PC-9 (cell line): ENCODE data around the gene GAS2L1. TPM values are rescaled to one million over a fixed set of nuclear protein-coding genes. Genes with fewer than 3 reads are reported as not detected.

Experiments used
- BruUV-seq: library from RNA; stranded (reverse); fragments of 400-500 nt; replicated peaks from 2 replicates; lab custom pipeline; 2021; lab: Mats Ljungman, UMichigan
- CTCF ChIA-PET: fragments of 300-600 bp; sonication (Branson Sonifier 250); formaldehyde crosslinking; loops from one replicate; lab custom pipeline; 2022; ENCODE audit warnings: antibody characterized with exemption; lab: Charles Lee
- POLR2A ChIA-PET: fragments of 300-600 bp; sonication (Branson Sonifier 250); formaldehyde crosslinking; loops from one replicate; lab custom pipeline; 2022; ENCODE audit warnings: antibody characterized with exemption; ENCODE audit not compliant: unreplicated experiment; lab: Charles Lee
- DNase-seq, 2 experiments: peaks; one replicate each; pipeline versions ENCODE4 v3.0.0 to v3.0.0-alpha.2; 2015 to 2022; ENCODE audit warnings: mixed read lengths in 1 of 2
- H2AFZ ChIP-seq: fragments of 200-600 bp; sonication (generic); 2 replicates; pipeline ENCODE4 v1.8.1; 2017; ENCODE audit warnings: antibody characterized with exemption
- H3F3A ChIP-seq: fragments of 200-600 bp; sonication (generic); 2 replicates; pipeline ENCODE4 v1.8.1; 2017; ENCODE audit warnings: antibody characterized with exemption, mild to moderate bottlenecking, low read depth; ENCODE audit not compliant: insufficient read depth
- H3K27ac ChIP-seq: fragments of 200-600 bp; sonication (generic); 2 replicates; pipeline ENCODE4 v1.6.1; 2016; ENCODE audit warnings: mixed run types
- H3K27me3 ChIP-seq: fragments of 200-600 bp; sonication (generic); 2 replicates; pipeline ENCODE4 v1.6.1; 2016; ENCODE audit warnings: low read depth, mixed run types; ENCODE audit not compliant: insufficient read depth
- H3K36me3 ChIP-seq: fragments of 200-600 bp; sonication (generic); 2 replicates; pipeline ENCODE4 v1.6.1; 2016; ENCODE audit warnings: low read depth, mixed run types
- H3K4me1 ChIP-seq: fragments of 200-600 bp; sonication (generic); replicated peaks from 2 replicates; pipeline ENCODE4 v1.6.1; 2016; ENCODE audit warnings: mixed run types; ENCODE audit not compliant: insufficient read depth
- H3K4me2 ChIP-seq: fragments of 200-600 bp; sonication (generic); 2 replicates; pipeline ENCODE4 v1.6.1; 2017; ENCODE audit warnings: mixed run types
- H3K4me3 ChIP-seq: fragments of 200-600 bp; sonication (generic); 2 replicates; pipeline ENCODE4 v1.6.1; 2016; ENCODE audit warnings: mixed run types
- H3K79me2 ChIP-seq: fragments of 200-600 bp; sonication (generic); 2 replicates; pipeline ENCODE4 v1.6.1; 2017; ENCODE audit warnings: low read depth, mixed run types
- H3K9me2 ChIP-seq: fragments of 200-600 bp; sonication (generic); 2 replicates; pipeline ENCODE4 v1.8.1; 2017; ENCODE audit warnings: mild to moderate bottlenecking; ENCODE audit not compliant: insufficient read depth
- H3K9me3 ChIP-seq: fragments of 200-600 bp; sonication (generic); 2 replicates; pipeline ENCODE4 v1.8.1; 2016; ENCODE audit warnings: low read depth; ENCODE audit not compliant: insufficient read depth
- H4K20me1 ChIP-seq: fragments of 200-600 bp; sonication (generic); 2 replicates; pipeline ENCODE4 v1.8.1; 2017; ENCODE audit not compliant: insufficient read depth
- EZH2 ChIP-seq: fragments of 200-600 bp; sonication (generic); IDR thresholded peaks from 2 replicates; pipeline ENCODE4 v1.8.0; 2017; ENCODE audit warnings: antibody characterized with exemption, low read depth
- intact Hi-C: fragments of 100-400 bp; cut with micrococcal nuclease; formaldehyde crosslinking; loops from one replicate; pipeline ENCODE4 v1.10.0; 2022; ENCODE audit not compliant: unreplicated experiment
- total RNA-seq: library from RNA; stranded (reverse); gene quantifications from 2 replicates; pipeline ENCODE4 v1.2.3, GENCODE V29; 2021
- TF ChIP-seq, protein P1 (sequence below): fragments of 200-600 bp; sonication (generic); conservative IDR thresholded peaks from 2 replicates; pipeline ENCODE4 v1.6.1; 2017; ENCODE audit warnings: mixed run types, antibody characterized with exemption, mild to moderate bottlenecking, moderate library complexity

GAS2L1 gene
- total RNA-seq, 1 experiment from 2014 or later, result 15.2 TPM

GRCh38 chr22:29341056-29341848 lies 34.8 kb downstream of the GAS2L1 start:
- intact Hi-C loops, result loop anchor here (5.0 kb wide), 1 partner anchor 36 kb away; no protein-coding TSS in a partner anchor
- POLR2A ChIA-PET, result no interaction called here
- DNase-seq, result no peak
- CTCF ChIA-PET, result no interaction called here
- H3K4me3 ChIP-seq, result no peak overlapping the region
- H3K4me2 ChIP-seq, result no peak overlapping the region
- H3K9me3 ChIP-seq, result no peaks in the 10 kb centered on the region
- no TSS peak for BruUV-seq
- H2AFZ ChIP-seq, result no peak overlapping the region
- peaks cover 30% of the 10 kb centered on the region for H3F3A ChIP-seq
- H3K27me3 ChIP-seq, result no peaks in the 10 kb centered on the region
- no peak overlapping the region for H3K27ac ChIP-seq
- H4K20me1 ChIP-seq, result peaks cover 11% of the 10 kb centered on the region
- no peaks in the 10 kb centered on the region for H3K9me2 ChIP-seq
- H3K4me1 ChIP-seq, result peaks cover 41% of the 10 kb centered on the region
- no peak for TF ChIP-seq EZH2
- TF ChIP-seq, protein P1, sequence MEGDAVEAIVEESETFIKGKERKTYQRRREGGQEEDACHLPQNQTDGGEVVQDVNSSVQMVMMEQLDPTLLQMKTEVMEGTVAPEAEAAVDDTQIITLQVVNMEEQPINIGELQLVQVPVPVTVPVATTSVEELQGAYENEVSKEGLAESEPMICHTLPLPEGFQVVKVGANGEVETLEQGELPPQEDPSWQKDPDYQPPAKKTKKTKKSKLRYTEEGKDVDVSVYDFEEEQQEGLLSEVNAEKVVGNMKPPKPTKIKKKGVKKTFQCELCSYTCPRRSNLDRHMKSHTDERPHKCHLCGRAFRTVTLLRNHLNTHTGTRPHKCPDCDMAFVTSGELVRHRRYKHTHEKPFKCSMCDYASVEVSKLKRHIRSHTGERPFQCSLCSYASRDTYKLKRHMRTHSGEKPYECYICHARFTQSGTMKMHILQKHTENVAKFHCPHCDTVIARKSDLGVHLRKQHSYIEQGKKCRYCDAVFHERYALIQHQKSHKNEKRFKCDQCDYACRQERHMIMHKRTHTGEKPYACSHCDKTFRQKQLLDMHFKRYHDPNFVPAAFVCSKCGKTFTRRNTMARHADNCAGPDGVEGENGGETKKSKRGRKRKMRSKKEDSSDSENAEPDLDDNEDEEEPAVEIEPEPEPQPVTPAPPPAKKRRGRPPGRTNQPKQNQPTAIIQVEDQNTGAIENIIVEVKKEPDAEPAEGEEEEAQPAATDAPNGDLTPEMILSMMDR, result no peak
- no peaks in the 10 kb centered on the region for H3K79me2 ChIP-seq
- H3K36me3 ChIP-seq, result 0 out of 2 replicates have a peak, but pooled peaks cover 6% of the 10 kb centered on the region

DNA sequence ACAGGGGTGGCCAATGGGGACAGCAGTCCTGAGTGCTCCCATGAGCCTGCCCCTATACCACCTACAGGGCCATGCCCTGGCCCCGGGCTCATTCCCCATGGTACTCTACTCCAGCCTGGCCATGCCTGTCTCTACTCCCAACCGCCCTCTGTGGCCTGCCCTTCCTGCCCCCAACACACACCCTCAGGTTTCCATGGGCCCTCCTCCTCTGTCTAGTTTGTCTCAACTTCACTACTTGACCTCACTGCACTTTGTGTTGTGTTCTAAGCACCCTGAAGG lies 35.3 kb downstream of the GAS2L1 start:
- no peaks in the 10 kb centered on the region for H3K79me2 ChIP-seq
- no peak overlapping the region for H3K4me2 ChIP-seq
- H4K20me1 ChIP-seq, result peaks cover 11% of the 10 kb centered on the region
- H3K9me2 ChIP-seq, result no peaks in the 10 kb centered on the region
- no peaks in the 10 kb centered on the region for H3K9me3 ChIP-seq
- no peak overlapping the region for H3K27ac ChIP-seq
- peaks cover 31% of the 10 kb centered on the region for H3F3A ChIP-seq
- 0 out of 2 replicates have a peak, but pooled peaks cover 7% of the 10 kb centered on the region for H3K36me3 ChIP-seq
- intact Hi-C loops, result loop anchor here (5.0 kb wide), 1 partner anchor 36 kb away; no protein-coding TSS in a partner anchor
- CTCF ChIA-PET, result no interaction called here
- H3K4me1 ChIP-seq, result peaks cover 41% of the 10 kb centered on the region
- no peak overlapping the region for H2AFZ ChIP-seq
- POLR2A ChIA-PET, result no interaction called here
- no peaks in the 10 kb centered on the region for H3K27me3 ChIP-seq
- BruUV-seq, result no TSS peak
- no peak for DNase-seq
- TF ChIP-seq, protein P1, result no peak
- TF ChIP-seq EZH2, result no peak
- no peak overlapping the region for H3K4me3 ChIP-seq

- peaks cover 31% of the 10 kb centered on the region for H3F3A ChIP-seq
- DNase-seq, result no peak
- H4K20me1 ChIP-seq, result peaks cover 11% of the 10 kb centered on the region
- BruUV-seq, result no TSS peak
- no peak overlapping the region for H2AFZ ChIP-seq
- no peak overlapping the region for H3K4me2 ChIP-seq
- intact Hi-C loops, result loop anchor here (5.0 kb wide), 1 partner anchor 35 kb away; no protein-coding TSS in a partner anchor
- no peaks in the 10 kb centered on the region for H3K9me2 ChIP-seq
- ChIA-PET CTCF (no interaction called here), POLR2A (no interaction called here)
- H3K4me3 ChIP-seq, result no peak overlapping the region
- H3K27ac ChIP-seq, result no peak overlapping the region
- no peaks in the 10 kb centered on the region for H3K9me3 ChIP-seq
- H3K36me3 ChIP-seq, result 0 out of 2 replicates have a peak, but pooled peaks cover 11% of the 10 kb centered on the region
- H3K4me1 ChIP-seq, result peaks cover 41% of the 10 kb centered on the region
- no peak for TF ChIP-seq EZH2
- TF ChIP-seq, protein P1, result no peak
- no peaks in the 10 kb centered on the region for H3K27me3 ChIP-seq
- H3K79me2 ChIP-seq, result no peaks in the 10 kb centered on the region
These were observed 35.7 kb downstream of the GAS2L1 start for GRCh38 chr22:29342177-29342576.
